K562 (cell line): ENCODE data around the gene MPI.
A peak's percentile ranks its signal among the peaks of the same experiment; 100 is the strongest.

Experiments
- ARNT ChIP-seq, 2 experiments: fragments of 450-650 bp; IDR thresholded peaks; 2 replicates each; pipeline ENCODE4 v1.6.1; 2016; ENCODE audit warnings: mild to moderate bottlenecking in 1 of 2
- EP300 ChIP-seq: IDR thresholded peaks from 2 replicates; pipeline ENCODE4 v1.6.1; 2012; ENCODE audit warnings: low read length, improper control_type of control experiment
- FOXP4 ChIP-seq: sonication (generic); formaldehyde crosslinking; IDR thresholded peaks from 2 replicates; pipeline ENCODE4 v1.8.0; 2022; ENCODE audit warnings: mild to moderate bottlenecking, missing genetic modification reagents, borderline replicate concordance
- L3MBTL2 ChIP-seq: fragments of 450-650 bp; IDR thresholded peaks from 2 replicates; pipeline ENCODE4 v1.6.1; 2016; ENCODE audit warnings: mild to moderate bottlenecking, moderate library complexity
- LARP7 ChIP-seq: fragments of 450-650 bp; IDR thresholded peaks from 2 replicates; pipeline ENCODE4 v1.6.1; 2016
- MAX ChIP-seq: sonication (generic); formaldehyde crosslinking; IDR thresholded peaks from 2 replicates; pipeline ENCODE4 v1.9.0; 2022; ENCODE audit warnings: mild to moderate bottlenecking, missing genetic modification reagents
- NELFE ChIP-seq: IDR thresholded peaks from 2 replicates; pipeline ENCODE4 v1.6.1; 2011; ENCODE audit warnings: mild to moderate bottlenecking; ENCODE audit not compliant: insufficient read depth, insufficient read length
- POU5F1 ChIP-seq: fragments of 150-350 bp; IDR thresholded peaks from 2 replicates; pipeline ENCODE4 v1.6.1; 2014; ENCODE audit warnings: borderline replicate concordance, low read length, low read depth, mild to moderate bottlenecking; ENCODE audit not compliant: partially characterized antibody
- RBBP5 ChIP-seq: fragments of 200-600 bp; sonication (generic); IDR thresholded peaks from 2 replicates; pipeline ENCODE4 v1.6.1; 2012; ENCODE audit warnings: borderline replicate concordance, mild to moderate bottlenecking, low read length, control low read depth, inconsistent platforms; ENCODE audit not compliant: insufficient read depth, poor library complexity, severe bottlenecking
- TEAD1 ChIP-seq, 2 experiments: fragments of 450-650 bp in 1 of 2; sonication (generic) in 1 of 2; formaldehyde crosslinking; IDR thresholded peaks; 2 replicates each; pipeline versions ENCODE4 v1.4.0 to v1.8.0; 2020 to 2022; ENCODE audit warnings: mild to moderate bottlenecking in 2 of 2, missing genetic modification reagents in 1 of 2
- ZNF146 ChIP-seq: IDR thresholded peaks from one replicate; pipeline ENCODE4 v1.6.1; 2018; ENCODE audit warnings: missing compliant biosample characterization; ENCODE audit not compliant: unreplicated experiment
- ZNF589 ChIP-seq: fragments of 200-800 bp; sonication (Bioruptor generic); IDR thresholded peaks from 2 replicates; pipeline ENCODE4 v1.6.1; 2016; ENCODE audit warnings: low read depth, missing genetic modification characterization, missing compliant biosample characterization

DNA sequence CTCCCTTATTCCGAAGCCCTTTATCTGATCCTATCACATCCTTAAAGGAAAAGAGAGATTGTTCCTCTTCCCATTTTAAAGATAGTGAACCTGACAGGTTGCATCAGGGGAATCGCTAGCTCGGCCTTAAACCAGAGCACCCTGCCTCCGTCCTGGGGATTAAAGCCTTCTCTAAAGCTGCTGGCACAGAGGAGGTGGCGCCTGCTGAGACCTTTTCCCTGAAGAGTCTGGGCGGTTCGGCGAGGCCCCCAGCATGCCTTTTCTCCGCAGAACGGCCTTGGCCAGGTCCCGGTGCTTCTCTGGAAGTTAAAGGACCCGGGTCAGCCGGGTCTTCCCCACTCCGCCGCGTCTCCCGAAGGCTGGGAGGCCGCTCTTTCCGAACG, 16.2 kb downstream of the MPI start:
- TF ChIP-seq L3MBTL2: no peak
- no peak for TF ChIP-seq NELFE
- TF ChIP-seq ZNF146 (CRISPR knock-in tag): no peak
- TF ChIP-seq LARP7: no peak
- no peak for TF ChIP-seq ZNF589
- no peak for TF ChIP-seq FOXP4 (CRISPR knock-in tag)
- TF ChIP-seq RBBP5: no peak
- 0 out of 2 replicates have a peak, but pooled peaks have one; percentile 8 for TF ChIP-seq MAX (CRISPR knock-in tag)
- TF ChIP-seq ARNT (IDR thresholded peaks at IDR 0.05): no peak
- TF ChIP-seq POU5F1: no peak
- no peak for TF ChIP-seq TEAD1 (CRISPR knock-in tag; IDR thresholded peaks at IDR 0.05)
- TF ChIP-seq EP300: no peak
